Endodermal cell (in vitro differentiated cells): Measurements from ENCODE around the gene HIP1R. TPM values are rescaled to one million over a fixed set of nuclear protein-coding genes. Genes with fewer than 3 reads are reported as not detected.
A peak's percentile ranks its signal among the peaks of the same experiment; 100 is the strongest.

Experiments
- DNase-seq: peaks from one replicate; pipeline ENCODE4 v3.0.0-alpha.2; 2017
- H3K27ac ChIP-seq: 2 replicates; pipeline ENCODE4 v1.5.1; 2013; ENCODE audit warnings: mild to moderate bottlenecking, low read depth, low read length, moderate library complexity
- H3K27me3 ChIP-seq: 2 replicates; pipeline ENCODE4 v1.6.1; 2013; ENCODE audit warnings: mild to moderate bottlenecking, low read length, moderate library complexity; ENCODE audit not compliant: insufficient read depth, control insufficient read depth, poor library complexity, severe bottlenecking
- H3K36me3 ChIP-seq: 2 replicates; pipeline ENCODE4 v1.7.0; 2013; ENCODE audit warnings: mild to moderate bottlenecking, low read length, moderate library complexity; ENCODE audit not compliant: control insufficient read depth, insufficient read depth
- H3K4me1 ChIP-seq: one replicate; pipeline ENCODE4 v1.7.0; 2013; ENCODE audit warnings: low read length; ENCODE audit not compliant: control insufficient read depth, insufficient read depth
- H3K4me3 ChIP-seq: 2 replicates; pipeline ENCODE4 v1.5.1; 2013; ENCODE audit warnings: mild to moderate bottlenecking, low read length, moderate library complexity
- H3K9ac ChIP-seq: 2 replicates; pipeline ENCODE4 v1.6.1; 2013; ENCODE audit warnings: mild to moderate bottlenecking, low read length, moderate library complexity; ENCODE audit not compliant: poor library complexity, severe bottlenecking; ENCODE audit errors: extremely low read depth
- H3K9me3 ChIP-seq: 2 replicates; pipeline ENCODE4 v1.6.1; 2013; ENCODE audit warnings: mild to moderate bottlenecking, low read length, moderate library complexity; ENCODE audit not compliant: control insufficient read depth
- H3K27ac Mint-ChIP-seq: 2 replicates; pipeline ENCODE4 v1.8.0; 2020; ENCODE audit warnings: mixed read lengths
- H3K27me3 Mint-ChIP-seq: 2 replicates; pipeline ENCODE4 v1.8.0; 2021; ENCODE audit warnings: mild to moderate bottlenecking, mixed read lengths; ENCODE audit not compliant: insufficient read depth
- H3K36me3 Mint-ChIP-seq: 2 replicates; pipeline ENCODE4 v1.8.0; 2020; ENCODE audit warnings: low read depth, mixed read lengths
- H3K4me1 Mint-ChIP-seq: 2 replicates; pipeline ENCODE4 v1.8.0; 2020; ENCODE audit warnings: mixed read lengths
- H3K4me3 Mint-ChIP-seq: 2 replicates; pipeline ENCODE4 v1.8.0; 2020; ENCODE audit warnings: mild to moderate bottlenecking, moderate library complexity, mixed read lengths
- H3K9me3 Mint-ChIP-seq: 2 replicates; pipeline ENCODE4 v1.8.0; 2020; ENCODE audit warnings: mild to moderate bottlenecking, mixed read lengths
- WGBS, 2 experiments: methylation state at CpG; one replicate each; pipeline versions ENCODE4 v1.1.5 to v1.1.7; 2013; ENCODE audit warnings: missing lambda C conversion rate in 2 of 2, mixed read lengths in 1 of 2; ENCODE audit not compliant: insufficient coverage in 1 of 2, insufficient read length in 1 of 2; 5-methylcytosine and 5-hydroxymethylcytosine counted together
- total RNA-seq, 2 donors: library from RNA; stranded (reverse); fragmentation: NEBNext Ultra II Directional in 1 of 2; extraction: Animal tissue kit (Norgen Biotek cat#: 25700) in 1 of 2; gene quantifications; 2 replicates in 1 of 2; 3 replicates in 1 of 2; pipeline ENCODE4 v1.2.1, GENCODE V29; 2021
- TF ChIP-seq, protein P1 (sequence below): fragments of 200-600 bp; sonication (generic); conservative IDR thresholded peaks from 2 replicates; pipeline ENCODE4 v1.5.0; 2021; ENCODE audit warnings: antibody characterized with exemption, mild to moderate bottlenecking

The HIP1R gene
- total RNA-seq, 2 donors from 2014 or later: 24.5 to 24.9 TPM

DNA sequence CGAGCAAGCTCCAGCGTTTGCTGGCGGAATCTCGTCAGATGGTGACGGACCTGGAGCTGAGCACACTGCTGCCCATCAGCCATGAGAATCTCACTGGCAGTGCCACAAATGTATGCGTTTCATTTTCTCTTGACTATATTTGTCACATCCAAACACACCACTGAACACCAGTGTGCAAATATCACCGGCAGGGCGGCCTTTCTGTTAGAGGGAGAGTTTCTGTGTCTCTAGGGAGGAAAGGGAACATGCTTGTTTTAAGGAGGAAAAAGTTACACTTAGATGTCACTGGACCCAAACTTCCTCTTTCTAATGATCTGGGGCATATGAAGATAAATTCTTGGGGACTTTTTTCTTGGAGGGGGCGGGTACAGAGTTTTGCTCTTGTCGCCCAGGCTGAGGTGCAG lies 21.9 kb upstream of the HIP1R start:
- Histone ChIP-seq H3K9me3 (no peaks in the 10 kb centered on the region), H3K36me3 (no peaks in the 10 kb centered on the region), H3K27me3 (no peaks in the 10 kb centered on the region), H3K4me3 (no peak overlapping the region), H3K9ac (no peak overlapping the region), H3K27ac (no peak overlapping the region), H3K4me1 (no peaks in the 10 kb centered on the region)
- 88 to 98% methylated on average over 6 to 9 of the region's 10 CpGs for WGBS, 2 experiments
- H3K36me3 Mint-ChIP-seq: peaks cover 4% of the 10 kb centered on the region
- no peak overlapping the region for H3K27ac Mint-ChIP-seq
- no peaks in the 10 kb centered on the region for H3K9me3 Mint-ChIP-seq
- DNase-seq: no peak
- no peaks in the 10 kb centered on the region for H3K4me1 Mint-ChIP-seq
- no peaks in the 10 kb centered on the region for H3K27me3 Mint-ChIP-seq
- TF ChIP-seq, protein P1, sequence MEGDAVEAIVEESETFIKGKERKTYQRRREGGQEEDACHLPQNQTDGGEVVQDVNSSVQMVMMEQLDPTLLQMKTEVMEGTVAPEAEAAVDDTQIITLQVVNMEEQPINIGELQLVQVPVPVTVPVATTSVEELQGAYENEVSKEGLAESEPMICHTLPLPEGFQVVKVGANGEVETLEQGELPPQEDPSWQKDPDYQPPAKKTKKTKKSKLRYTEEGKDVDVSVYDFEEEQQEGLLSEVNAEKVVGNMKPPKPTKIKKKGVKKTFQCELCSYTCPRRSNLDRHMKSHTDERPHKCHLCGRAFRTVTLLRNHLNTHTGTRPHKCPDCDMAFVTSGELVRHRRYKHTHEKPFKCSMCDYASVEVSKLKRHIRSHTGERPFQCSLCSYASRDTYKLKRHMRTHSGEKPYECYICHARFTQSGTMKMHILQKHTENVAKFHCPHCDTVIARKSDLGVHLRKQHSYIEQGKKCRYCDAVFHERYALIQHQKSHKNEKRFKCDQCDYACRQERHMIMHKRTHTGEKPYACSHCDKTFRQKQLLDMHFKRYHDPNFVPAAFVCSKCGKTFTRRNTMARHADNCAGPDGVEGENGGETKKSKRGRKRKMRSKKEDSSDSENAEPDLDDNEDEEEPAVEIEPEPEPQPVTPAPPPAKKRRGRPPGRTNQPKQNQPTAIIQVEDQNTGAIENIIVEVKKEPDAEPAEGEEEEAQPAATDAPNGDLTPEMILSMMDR: no peak
- H3K4me3 Mint-ChIP-seq: no peak overlapping the region

DNA sequence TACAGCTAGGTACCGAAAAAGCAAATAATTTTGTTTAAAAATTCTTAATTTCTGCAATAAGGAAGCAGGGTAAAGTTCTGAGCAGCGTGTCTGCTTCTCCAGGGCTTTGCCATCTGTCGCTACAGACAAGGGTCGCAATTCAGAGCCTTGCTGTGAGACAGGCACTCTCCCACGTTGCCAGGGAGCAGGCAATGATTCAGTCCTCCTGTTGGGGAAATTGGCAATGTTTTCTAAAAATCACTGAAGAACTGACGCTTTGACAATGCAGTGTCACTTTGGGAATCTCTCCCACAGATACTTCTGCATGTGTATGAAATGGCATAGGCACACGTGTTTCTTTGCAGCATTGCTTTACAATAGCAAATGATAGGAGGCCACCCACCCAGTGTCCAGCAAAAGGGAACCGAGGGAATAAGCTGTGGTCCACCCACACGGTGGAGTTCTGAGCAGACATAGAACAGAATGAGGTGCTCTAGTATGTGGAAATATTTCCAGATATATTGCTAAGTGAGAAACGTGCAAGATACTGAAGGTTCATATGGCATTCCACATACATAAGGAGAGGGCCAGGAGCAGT lies 16.0 kb upstream of the HIP1R start:
- TF ChIP-seq, protein P1: no peak
- 78 to 88% methylated on average over 9 to 10 of the region's 10 CpGs for WGBS, 2 experiments
- no peak overlapping the region for H3K4me3 ChIP-seq
- no peaks in the 10 kb centered on the region for H3K27me3 ChIP-seq
- H3K4me1 Mint-ChIP-seq: no peaks in the 10 kb centered on the region
- no peak overlapping the region for H3K27ac Mint-ChIP-seq
- H3K9me3 Mint-ChIP-seq: no peaks in the 10 kb centered on the region
- H3K36me3 ChIP-seq: no peaks in the 10 kb centered on the region
- H3K27me3 Mint-ChIP-seq: no peaks in the 10 kb centered on the region
- no peak overlapping the region for H3K4me3 Mint-ChIP-seq
- H3K27ac ChIP-seq: peak overlapping the region; percentile 11
- no peaks in the 10 kb centered on the region for H3K4me1 ChIP-seq
- no peak for DNase-seq
- no peaks in the 10 kb centered on the region for H3K9me3 ChIP-seq
- H3K9ac ChIP-seq: no peak overlapping the region
- H3K36me3 Mint-ChIP-seq: no peaks in the 10 kb centered on the region

DNA sequence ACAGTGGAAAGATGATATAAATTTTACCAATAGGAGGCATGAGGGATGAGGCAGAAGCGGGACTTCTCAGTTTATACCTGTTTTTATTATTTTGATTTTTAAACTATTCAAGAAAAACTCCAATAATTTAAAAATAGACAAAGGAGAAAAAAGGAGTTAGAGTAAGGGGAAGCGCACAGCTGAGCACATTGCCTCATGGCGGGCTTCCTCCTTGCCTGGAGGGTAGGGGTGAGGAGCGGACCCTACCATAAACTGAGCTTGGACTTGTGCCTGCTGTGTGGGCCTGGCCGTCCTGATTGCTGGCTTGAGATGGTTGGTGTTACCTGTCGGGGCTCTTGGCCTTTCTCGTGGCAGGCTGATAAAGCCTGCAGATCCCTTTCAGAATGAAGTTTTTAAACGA lies 15.1 kb upstream of the HIP1R start:
- H3K36me3 ChIP-seq: no peaks in the 10 kb centered on the region
- Mint-ChIP-seq H3K4me3 (no peak overlapping the region), H3K4me1 (no peaks in the 10 kb centered on the region), H3K36me3 (no peaks in the 10 kb centered on the region), H3K27ac (no peak overlapping the region), H3K27me3 (no peaks in the 10 kb centered on the region), H3K9me3 (no peaks in the 10 kb centered on the region)
- H3K27ac ChIP-seq: no peak overlapping the region
- H3K4me1 ChIP-seq: no peaks in the 10 kb centered on the region
- no peak overlapping the region for H3K4me3 ChIP-seq
- no peaks in the 10 kb centered on the region for H3K9me3 ChIP-seq
- H3K27me3 ChIP-seq: no peaks in the 10 kb centered on the region
- 91 to 92% methylated on average over 6 to 7 of the region's 8 CpGs for WGBS, 2 experiments
- no peak overlapping the region for H3K9ac ChIP-seq
- TF ChIP-seq, protein P1: no peak
- DNase-seq: no peak
